ENCODE measurements around the gene TGFA.

Gene TGFA

GRCh38 chr2:70498528-70498927 is 55.1 kb downstream of the TGFA start:
- Histone ChIP-seq H3K27ac (ENCODE audit: low read length) (no peak overlapping the region), H3K9ac (ENCODE audit: low read length in 2 of 2) (no peak overlapping the region)

GRCh38 chr2:70498054-70498453 is 55.6 kb downstream of the TGFA start:
- H3K27ac ChIP-seq (ENCODE audit: low read length) = no peak overlapping the region
- H3K4me3 ChIP-seq (ENCODE audit: low read length in 2 of 2) = no peak overlapping the region
- H3K9me3 ChIP-seq (ENCODE audit: control insufficient read depth in 2 of 2, low read length in 2 of 2) = peaks cover 3% of the 10 kb centered on the region in 2 donors
- H3K36me3 ChIP-seq (ENCODE audit: control insufficient read depth in 2 of 2, insufficient read depth in 2 of 2, low read length in 2 of 2) = no peaks in the 10 kb centered on the region
- H3K27me3 ChIP-seq (ENCODE audit: control insufficient read depth in 1 of 2, insufficient read depth in 2 of 2, low read length in 2 of 2) = peaks cover 0 to 7% of the 10 kb centered on the region in 2 donors
- H3K4me1 ChIP-seq (ENCODE audit: control insufficient read depth, insufficient read depth, low read length) = no peaks in the 10 kb centered on the region
- H3K9ac ChIP-seq (ENCODE audit: low read length in 2 of 2) = no peak overlapping the region

More at GRCh38 chr2:70498528-70498927, 55.1 kb downstream of the TGFA start:
- no peaks in the 10 kb centered on the region for H3K36me3 ChIP-seq (ENCODE audit: control insufficient read depth in 2 of 2, insufficient read depth in 2 of 2, low read length in 2 of 2)
- H3K27me3 ChIP-seq (ENCODE audit: control insufficient read depth in 1 of 2, insufficient read depth in 2 of 2, low read length in 2 of 2) = peaks cover 0 to 7% of the 10 kb centered on the region in 2 donors
- H3K4me3 ChIP-seq (ENCODE audit: low read length in 2 of 2) = no peak overlapping the region
- H3K9me3 ChIP-seq (ENCODE audit: control insufficient read depth in 2 of 2, low read length in 2 of 2) = peaks cover 3% of the 10 kb centered on the region in 2 donors
- no peaks in the 10 kb centered on the region for H3K4me1 ChIP-seq (ENCODE audit: control insufficient read depth, insufficient read depth, low read length)

GRCh38 chr2:70496819-70497218 is 56.8 kb downstream of the TGFA start:
- Histone ChIP-seq H3K9me3 (ENCODE audit: control insufficient read depth in 2 of 2, low read length in 2 of 2) (peaks cover 3% of the 10 kb centered on the region in 2 donors), H3K4me3 (ENCODE audit: low read length in 2 of 2) (no peak overlapping the region), H3K4me1 (ENCODE audit: control insufficient read depth, insufficient read depth, low read length) (no peaks in the 10 kb centered on the region), H3K27ac (ENCODE audit: low read length) (no peak overlapping the region), H3K9ac (ENCODE audit: low read length in 2 of 2) (no peak overlapping the region), H3K36me3 (ENCODE audit: control insufficient read depth in 2 of 2, insufficient read depth in 2 of 2, low read length in 2 of 2) (no peaks in the 10 kb centered on the region), H3K27me3 (ENCODE audit: control insufficient read depth in 1 of 2, insufficient read depth in 2 of 2, low read length in 2 of 2) (peaks cover 0 to 7% of the 10 kb centered on the region in 2 donors)

- Histone ChIP-seq H3K4me3 (ENCODE audit: low read length in 2 of 2) (no peak overlapping the region), H3K27me3 (ENCODE audit: control insufficient read depth in 1 of 2, insufficient read depth in 2 of 2, low read length in 2 of 2) (peaks cover 0 to 3% of the 10 kb centered on the region in 2 donors), H3K36me3 (ENCODE audit: control insufficient read depth in 2 of 2, insufficient read depth in 2 of 2, low read length in 2 of 2) (no peaks in the 10 kb centered on the region), H3K9ac (ENCODE audit: low read length in 2 of 2) (no peak overlapping the region), H3K4me1 (ENCODE audit: control insufficient read depth, insufficient read depth, low read length) (no peaks in the 10 kb centered on the region), H3K9me3 (ENCODE audit: control insufficient read depth in 2 of 2, low read length in 2 of 2) (peaks cover 0 to under 1% of the 10 kb centered on the region in 2 donors), H3K27ac (ENCODE audit: low read length) (no peak overlapping the region)
These were observed 59.2 kb downstream of the TGFA start for GRCh38 chr2:70494293-70494886.

GRCh38 chr2:70490381-70490780 is 63.2 kb downstream of the TGFA start:
- Histone ChIP-seq H3K36me3 (ENCODE audit: control insufficient read depth in 2 of 2, insufficient read depth in 2 of 2, low read length in 2 of 2) (no peaks in the 10 kb centered on the region), H3K4me3 (ENCODE audit: low read length in 2 of 2) (no peak overlapping the region), H3K27ac (ENCODE audit: low read length) (no peak overlapping the region), H3K9me3 (ENCODE audit: control insufficient read depth in 2 of 2, low read length in 2 of 2) (no peaks in the 10 kb centered on the region), H3K9ac (ENCODE audit: low read length in 2 of 2) (no peak overlapping the region), H3K4me1 (ENCODE audit: control insufficient read depth, insufficient read depth, low read length) (no peaks in the 10 kb centered on the region), H3K27me3 (ENCODE audit: control insufficient read depth in 1 of 2, insufficient read depth in 2 of 2, low read length in 2 of 2) (peaks cover 0 to 7% of the 10 kb centered on the region in 2 donors)

- H3K9me3 ChIP-seq (ENCODE audit: control insufficient read depth in 2 of 2, low read length in 2 of 2) = no peaks in the 10 kb centered on the region
- H3K4me1 ChIP-seq (ENCODE audit: control insufficient read depth, insufficient read depth, low read length) = no peaks in the 10 kb centered on the region
- no peak overlapping the region for H3K9ac ChIP-seq (ENCODE audit: low read length in 2 of 2)
- H3K4me3 ChIP-seq (ENCODE audit: low read length in 2 of 2) = no peak overlapping the region
- peaks cover 0 to 7% of the 10 kb centered on the region in 2 donors for H3K27me3 ChIP-seq (ENCODE audit: control insufficient read depth in 1 of 2, insufficient read depth in 2 of 2, low read length in 2 of 2)
- no peaks in the 10 kb centered on the region for H3K36me3 ChIP-seq (ENCODE audit: control insufficient read depth in 2 of 2, insufficient read depth in 2 of 2, low read length in 2 of 2)
- H3K27ac ChIP-seq (ENCODE audit: low read length) = no peak overlapping the region
These were observed 64.5 kb downstream of the TGFA start for GRCh38 chr2:70489165-70489564.

- Histone ChIP-seq H3K9ac (ENCODE audit: low read length in 2 of 2) (no peak overlapping the region), H3K36me3 (ENCODE audit: control insufficient read depth in 2 of 2, insufficient read depth in 2 of 2, low read length in 2 of 2) (no peaks in the 10 kb centered on the region), H3K27ac (ENCODE audit: low read length) (no peak overlapping the region), H3K4me3 (ENCODE audit: low read length in 2 of 2) (no peak overlapping the region), H3K4me1 (ENCODE audit: control insufficient read depth, insufficient read depth, low read length) (no peaks in the 10 kb centered on the region), H3K9me3 (ENCODE audit: control insufficient read depth in 2 of 2, low read length in 2 of 2) (peaks cover 4% of the 10 kb centered on the region in 2 donors), H3K27me3 (ENCODE audit: control insufficient read depth in 1 of 2, insufficient read depth in 2 of 2, low read length in 2 of 2) (peaks cover 0 to 3% of the 10 kb centered on the region in 2 donors)
These were observed 69.5 kb downstream of the TGFA start for GRCh38 chr2:70484086-70484485.

GRCh38 chr2:70482401-70482800 is 71.2 kb downstream of the TGFA start:
- H3K27ac ChIP-seq (ENCODE audit: low read length) = no peak overlapping the region
- no peaks in the 10 kb centered on the region for H3K27me3 ChIP-seq (ENCODE audit: control insufficient read depth in 1 of 2, insufficient read depth in 2 of 2, low read length in 2 of 2)
- peaks cover 4% of the 10 kb centered on the region in 2 donors for H3K9me3 ChIP-seq (ENCODE audit: control insufficient read depth in 2 of 2, low read length in 2 of 2)
- H3K4me3 ChIP-seq (ENCODE audit: low read length in 2 of 2) = no peak overlapping the region
- H3K4me1 ChIP-seq (ENCODE audit: control insufficient read depth, insufficient read depth, low read length) = no peaks in the 10 kb centered on the region
- no peak overlapping the region for H3K9ac ChIP-seq (ENCODE audit: low read length in 2 of 2)
- H3K36me3 ChIP-seq (ENCODE audit: control insufficient read depth in 2 of 2, insufficient read depth in 2 of 2, low read length in 2 of 2) = no peaks in the 10 kb centered on the region

- no peaks in the 10 kb centered on the region for H3K36me3 ChIP-seq (ENCODE audit: control insufficient read depth in 2 of 2, insufficient read depth in 2 of 2, low read length in 2 of 2)
- H3K4me3 ChIP-seq (ENCODE audit: low read length in 2 of 2) = no peak overlapping the region
- H3K27me3 ChIP-seq (ENCODE audit: control insufficient read depth in 1 of 2, insufficient read depth in 2 of 2, low read length in 2 of 2) = no peaks in the 10 kb centered on the region
- H3K9me3 ChIP-seq (ENCODE audit: control insufficient read depth in 2 of 2, low read length in 2 of 2) = peaks cover 4% of the 10 kb centered on the region in 2 donors
- no peak overlapping the region for H3K9ac ChIP-seq (ENCODE audit: low read length in 2 of 2)
- H3K4me1 ChIP-seq (ENCODE audit: control insufficient read depth, insufficient read depth, low read length) = no peaks in the 10 kb centered on the region
- H3K27ac ChIP-seq (ENCODE audit: low read length) = no peak overlapping the region
These were observed 73.2 kb downstream of the TGFA start for GRCh38 chr2:70480468-70480867.

- Histone ChIP-seq H3K9ac (ENCODE audit: low read length in 2 of 2) (no peak overlapping the region), H3K27me3 (ENCODE audit: control insufficient read depth in 1 of 2, insufficient read depth in 2 of 2, low read length in 2 of 2) (no peaks in the 10 kb centered on the region), H3K4me1 (ENCODE audit: control insufficient read depth, insufficient read depth, low read length) (no peaks in the 10 kb centered on the region), H3K9me3 (ENCODE audit: control insufficient read depth in 2 of 2, low read length in 2 of 2) (peaks cover 4% of the 10 kb centered on the region in 2 donors), H3K36me3 (ENCODE audit: control insufficient read depth in 2 of 2, insufficient read depth in 2 of 2, low read length in 2 of 2) (no peaks in the 10 kb centered on the region), H3K4me3 (ENCODE audit: low read length in 2 of 2) (no peak overlapping the region), H3K27ac (ENCODE audit: low read length) (no peak overlapping the region)
These were observed 73.8 kb downstream of the TGFA start for GRCh38 chr2:70479816-70480215.

- Histone ChIP-seq H3K36me3 (ENCODE audit: control insufficient read depth in 2 of 2, insufficient read depth in 2 of 2, low read length in 2 of 2) (no peaks in the 10 kb centered on the region), H3K9ac (ENCODE audit: low read length in 2 of 2) (no peak overlapping the region), H3K9me3 (ENCODE audit: control insufficient read depth in 2 of 2, low read length in 2 of 2) (peaks cover 4% of the 10 kb centered on the region in 2 donors), H3K4me1 (ENCODE audit: control insufficient read depth, insufficient read depth, low read length) (no peaks in the 10 kb centered on the region), H3K27ac (ENCODE audit: low read length) (no peak overlapping the region), H3K4me3 (ENCODE audit: low read length in 2 of 2) (no peak overlapping the region), H3K27me3 (ENCODE audit: control insufficient read depth in 1 of 2, insufficient read depth in 2 of 2, low read length in 2 of 2) (no peaks in the 10 kb centered on the region)
These were observed 76.2 kb downstream of the TGFA start for GRCh38 chr2:70477441-70477844.
